OCI-LY3 (cell line): ENCODE results near the gene NR3C1.

ENCODE experiments used
- H2AFZ ChIP-seq: fragments of 200-600, 300-600 bp; shearing (Covaris generic); 2 replicates; pipeline ENCODE4 v1.6.0; 2014; ENCODE audit warnings: antibody characterized with exemption, low read depth, low read length
- H3K27ac ChIP-seq: fragments of 200-600, 300-600 bp; sonication (generic); 2 replicates; pipeline ENCODE4 v1.5.1; 2014; ENCODE audit warnings: mild to moderate bottlenecking, low read length, moderate library complexity, mixed read lengths
- H3K27me3 ChIP-seq: fragments of 200-600, 300-600 bp; sonication (generic); 2 replicates; pipeline ENCODE4 v1.6.1; 2014; ENCODE audit warnings: low read depth, low read length, mixed read lengths
- H3K36me3 ChIP-seq: fragments of 200-600, 300-600 bp; sonication (generic); replicated peaks from 2 replicates; pipeline ENCODE3; 2014; ENCODE audit warnings: low read depth, low read length, mixed read lengths
- H3K4me1 ChIP-seq: fragments of 300-600, 200-600 bp; sonication (generic); 2 replicates; pipeline ENCODE4 v1.6.1; 2014; ENCODE audit warnings: low read length, mixed read lengths
- H3K4me2 ChIP-seq: fragments of 200-600, 300-600 bp; sonication (generic); 2 replicates; pipeline ENCODE4 v1.6.1; 2014; ENCODE audit warnings: low read length, mixed read lengths
- H3K4me3 ChIP-seq: fragments of 300-600, 200-600 bp; sonication (generic); 2 replicates; pipeline ENCODE4 v1.5.1; 2014; ENCODE audit warnings: antibody characterized with exemption, mild to moderate bottlenecking, low read length, moderate library complexity
- H3K79me2 ChIP-seq: fragments of 300-600, 200-600 bp; shearing (Covaris generic); 2 replicates; pipeline ENCODE4 v1.6.1; 2014; ENCODE audit warnings: mild to moderate bottlenecking, low read length, mixed read lengths
- H3K9ac ChIP-seq: fragments of 300-600, 200-600 bp; shearing (Covaris generic); 2 replicates; pipeline ENCODE4 v1.6.0; 2014; ENCODE audit warnings: mild to moderate bottlenecking, low read length, moderate library complexity
- H3K9me3 ChIP-seq: fragments of 200-600, 300-600 bp; shearing (Covaris generic); 2 replicates; pipeline ENCODE4 v1.6.1; 2014; ENCODE audit warnings: low read length, mixed read lengths; ENCODE audit not compliant: insufficient read depth
- H4K20me1 ChIP-seq: fragments of 200-600, 300-600 bp; sonication (generic); 2 replicates; pipeline ENCODE4 v1.6.1; 2016; ENCODE audit warnings: low read length, mixed read lengths; ENCODE audit not compliant: insufficient read depth
- CTCF ChIP-seq: fragments of 200-600, 300-600 bp; sonication (generic); IDR thresholded peaks from 2 replicates; pipeline ENCODE4 v1.5.1; 2014; ENCODE audit warnings: antibody characterized with exemption, low read length, low read depth
- EZH2phosphoT487 ChIP-seq: fragments of 200-600 bp; shearing (Covaris generic); IDR thresholded peaks from 2 replicates; pipeline ENCODE4 v1.6.1; 2018; ENCODE audit warnings: antibody characterized with exemption, mixed run types, low read depth

NR3C1 gene

GRCh38 chr5:143403593-143404415 is at the start of gene NR3C1:
Gene NR3C1, minus strand, starts transcription at chr5:143403686. Its CDS starts 2,847 bp downstream, at chr5:143400839.
- no peak for TF ChIP-seq EZH2phosphoT487
- TF ChIP-seq CTCF, result peak; percentile 1; the same call in 1 of the 2 replicates
- peaks cover 7% of the 10 kb centered on the region; the same call in 1 of the 2 replicates for H3K4me1 ChIP-seq
- H3K36me3 ChIP-seq, result peaks cover 14% of the 10 kb centered on the region
- H3K4me2 ChIP-seq, result peak within 1 kb of the TSS; percentile 98
- peak within 1 kb of the TSS; percentile 98 for H3K27ac ChIP-seq
- no peaks in the 10 kb centered on the region for H3K27me3 ChIP-seq
- H3K9me3 ChIP-seq, result no peaks in the 10 kb centered on the region; the same call in 1 of the 2 replicates
- peak within 1 kb of the TSS; percentile 99 for H3K4me3 ChIP-seq
- no peak within 1 kb of the TSS for H2AFZ ChIP-seq
- H3K9ac ChIP-seq, result peak within 1 kb of the TSS; percentile 97
- peaks cover 48% of the 10 kb centered on the region for H3K79me2 ChIP-seq
- peaks cover 8% of the 10 kb centered on the region; the same call in 1 of the 2 replicates for H4K20me1 ChIP-seq

- Histone ChIP-seq H3K4me2 (no peak overlapping the region), H3K9ac (no peak overlapping the region), H3K36me3 (no peaks in the 10 kb centered on the region), H3K4me1 (peaks cover 28% of the 10 kb centered on the region), H3K27ac (no peak overlapping the region), H3K79me2 (no peaks in the 10 kb centered on the region), H4K20me1 (no peaks in the 10 kb centered on the region), H3K27me3 (no peaks in the 10 kb centered on the region), H3K4me3 (no peak overlapping the region), H2AFZ (no peak overlapping the region), H3K9me3 (no peaks in the 10 kb centered on the region)
- TF ChIP-seq CTCF, result no peak
- no peak for TF ChIP-seq EZH2phosphoT487
Measured at GRCh38 chr5:143449772-143450171, 46.3 kb upstream of the NR3C1 start.

GRCh38 chr5:143448518-143448917 is 45.0 kb upstream of the NR3C1 start:
- H3K27me3 ChIP-seq, result no peaks in the 10 kb centered on the region
- H3K79me2 ChIP-seq, result no peaks in the 10 kb centered on the region
- H3K4me2 ChIP-seq, result no peak overlapping the region
- TF ChIP-seq EZH2phosphoT487 (no peak), CTCF (peak; percentile 22; the same call in 1 of the 2 replicates)
- H2AFZ ChIP-seq, result no peak overlapping the region
- H3K27ac ChIP-seq, result no peak overlapping the region
- H3K4me3 ChIP-seq, result no peak overlapping the region
- H4K20me1 ChIP-seq, result no peaks in the 10 kb centered on the region
- no peaks in the 10 kb centered on the region for H3K36me3 ChIP-seq
- H3K9me3 ChIP-seq, result no peaks in the 10 kb centered on the region
- H3K9ac ChIP-seq, result no peak overlapping the region
- peaks cover 27% of the 10 kb centered on the region for H3K4me1 ChIP-seq

GRCh38 chr5:143447983-143448382 is 44.5 kb upstream of the NR3C1 start:
- Histone ChIP-seq H3K27ac (no peak overlapping the region), H2AFZ (no peak overlapping the region), H3K79me2 (no peaks in the 10 kb centered on the region)

More at GRCh38 chr5:143447983-143448382, 44.5 kb upstream of the NR3C1 start:
- Histone ChIP-seq H4K20me1 (no peaks in the 10 kb centered on the region), H3K27me3 (no peaks in the 10 kb centered on the region), H3K9ac (no peak overlapping the region), H3K9me3 (no peaks in the 10 kb centered on the region), H3K4me1 (peaks cover 24% of the 10 kb centered on the region), H3K4me3 (no peak overlapping the region), H3K4me2 (no peak overlapping the region), H3K36me3 (no peaks in the 10 kb centered on the region)
- TF ChIP-seq CTCF (no peak), EZH2phosphoT487 (no peak)
